NCI-H774 (cell line): ENCODE results near the gene ADH7.
"Not testable (repeated sequence)": the region's sequence is repeated elsewhere in the genome, so short reads cannot be mapped to it uniquely, and the experiment has no call there.

Experiments
- DNase-seq: peaks from one replicate; lab custom pipeline; 2025; lab: John Stamatoyannopoulos, UW

The ADH7 gene

DNA sequence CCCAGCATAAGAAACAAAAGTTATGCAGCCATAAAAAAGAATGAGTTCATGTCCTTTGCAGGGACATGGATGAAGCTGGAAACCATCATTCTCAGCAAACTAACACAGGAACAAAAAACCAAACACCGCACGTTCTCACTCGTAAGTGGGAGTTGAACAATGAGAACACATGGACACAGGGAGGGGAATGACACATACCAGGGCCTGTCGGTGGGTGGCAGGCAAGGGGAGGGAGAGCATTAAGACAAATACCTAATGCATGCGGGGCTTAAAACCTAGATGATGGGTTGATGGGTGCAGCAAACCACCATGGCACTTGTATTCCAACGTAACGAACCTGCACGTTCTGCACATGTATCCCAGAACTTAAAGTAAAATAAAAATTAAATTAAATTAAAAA lies 19.4 kb downstream of the ADH7 start:
- not testable (repeated sequence) for DNase-seq

DNA sequence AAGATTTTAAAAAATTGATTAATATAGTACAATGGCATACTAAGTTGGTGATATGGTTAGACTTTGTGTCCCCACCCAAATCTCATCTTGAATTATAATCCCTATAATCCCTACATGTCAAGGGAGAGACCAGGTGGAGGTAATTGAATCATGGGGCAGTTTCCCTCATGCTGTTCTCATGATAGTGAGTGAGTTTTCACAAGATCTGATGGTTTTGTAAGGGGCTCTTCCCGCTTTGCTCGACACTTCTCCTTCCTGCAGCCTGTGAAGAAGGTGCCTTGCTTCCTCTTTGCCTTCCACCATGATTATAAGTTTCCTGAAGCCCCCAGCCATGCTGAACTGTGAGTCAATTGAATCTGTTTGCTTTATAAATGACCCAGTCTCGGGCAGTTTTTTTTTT lies 20.2 kb downstream of the ADH7 start:
- not testable (repeated sequence) for DNase-seq

DNA sequence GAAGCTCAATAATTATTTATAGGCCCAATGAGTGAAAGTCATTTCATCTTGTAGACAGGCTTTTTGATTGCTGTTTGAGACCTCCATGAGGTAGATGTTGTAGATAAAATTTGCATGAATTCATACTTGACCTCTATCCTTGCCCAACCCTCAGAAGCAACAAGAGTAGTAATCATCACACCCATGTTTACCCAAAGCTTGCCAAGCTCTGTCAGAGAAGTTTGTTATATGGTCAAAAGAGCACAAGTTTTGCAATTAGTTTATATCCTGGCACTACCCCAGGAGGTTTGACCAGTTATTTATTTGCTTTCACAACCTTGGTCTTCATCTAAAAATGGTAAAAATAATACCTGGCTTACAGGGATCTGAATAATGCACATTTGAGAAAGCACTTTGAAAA lies 20.7 kb downstream of the ADH7 start:
- no peak for DNase-seq

DNA sequence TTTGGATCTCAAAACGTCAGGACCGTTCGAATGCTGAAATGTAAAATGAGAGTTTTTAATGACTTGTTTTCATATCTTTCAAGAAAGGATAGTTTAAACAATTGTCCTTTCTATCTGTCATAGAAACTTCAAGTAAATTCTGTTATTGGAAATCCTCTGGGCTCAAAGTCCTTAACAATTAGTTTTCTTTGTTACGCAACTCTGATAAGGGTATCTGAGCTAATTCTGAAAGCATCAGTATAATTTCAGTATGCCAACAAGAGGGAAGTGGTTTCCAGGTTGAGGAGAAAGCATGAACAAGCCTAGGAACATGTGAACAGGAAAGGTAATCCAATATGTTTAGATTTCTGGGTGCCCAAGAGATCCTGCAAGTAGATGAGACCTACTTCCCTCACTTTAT lies 22.0 kb downstream of the ADH7 start:
- no peak for DNase-seq

DNA sequence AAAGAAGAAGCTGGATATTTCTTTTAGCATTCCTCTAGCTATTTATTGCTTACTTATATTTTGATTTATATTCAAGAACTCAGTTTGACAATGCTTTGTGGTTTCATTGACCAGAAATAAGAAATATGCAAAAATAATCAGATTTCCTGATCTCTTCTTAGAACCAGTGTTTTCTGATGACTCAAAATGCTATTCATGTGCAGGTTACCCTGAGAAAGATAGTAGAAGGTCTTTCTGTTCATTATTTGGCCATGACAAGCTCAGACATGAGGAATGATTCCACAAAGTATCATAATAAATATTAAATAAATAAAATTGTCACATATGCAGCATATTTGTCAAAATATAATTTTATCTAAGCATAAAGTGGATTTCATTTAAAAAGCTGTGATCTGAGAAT lies 24.1 kb downstream of the ADH7 start:
- no peak for DNase-seq

DNA sequence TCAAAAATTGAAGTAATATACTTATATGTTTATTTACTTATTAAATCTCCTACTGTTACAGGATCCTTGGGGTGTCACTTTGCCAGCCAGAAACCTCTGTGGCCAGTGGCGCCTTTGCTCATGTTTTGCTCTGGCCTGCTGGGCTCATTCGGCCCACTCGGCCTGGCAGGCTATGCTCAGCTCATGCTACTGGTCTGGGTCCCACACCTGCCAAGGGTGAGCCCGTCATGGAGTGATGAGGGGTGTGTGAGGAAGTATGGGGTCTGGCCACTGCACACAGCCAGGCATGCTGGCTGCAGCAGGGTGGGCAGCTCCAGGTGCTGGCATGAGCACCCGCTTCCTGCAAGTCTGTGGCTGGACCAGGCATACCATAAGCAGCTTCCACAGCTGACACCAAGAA lies 25.1 kb downstream of the ADH7 start:
- DNase-seq: no peak

DNA sequence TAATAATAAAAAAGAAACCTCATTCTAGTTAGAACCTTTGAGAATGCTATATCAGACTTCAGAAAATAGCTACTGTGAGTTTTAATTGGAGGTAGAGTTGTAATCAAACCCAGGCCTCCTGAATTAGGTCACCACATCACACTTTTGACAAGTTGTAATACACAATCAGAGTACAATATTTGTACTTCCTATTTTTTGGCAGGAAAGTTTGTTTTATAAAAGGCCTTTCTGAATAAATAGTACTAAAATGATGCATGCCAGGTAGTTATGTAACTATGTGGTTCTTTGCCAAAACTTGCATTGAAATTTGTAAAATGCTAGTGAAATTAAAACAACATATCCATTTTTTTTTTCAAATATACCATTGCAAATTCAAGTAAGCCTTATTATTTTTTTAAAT lies 26.8 kb downstream of the ADH7 start:
- no peak for DNase-seq

DNA sequence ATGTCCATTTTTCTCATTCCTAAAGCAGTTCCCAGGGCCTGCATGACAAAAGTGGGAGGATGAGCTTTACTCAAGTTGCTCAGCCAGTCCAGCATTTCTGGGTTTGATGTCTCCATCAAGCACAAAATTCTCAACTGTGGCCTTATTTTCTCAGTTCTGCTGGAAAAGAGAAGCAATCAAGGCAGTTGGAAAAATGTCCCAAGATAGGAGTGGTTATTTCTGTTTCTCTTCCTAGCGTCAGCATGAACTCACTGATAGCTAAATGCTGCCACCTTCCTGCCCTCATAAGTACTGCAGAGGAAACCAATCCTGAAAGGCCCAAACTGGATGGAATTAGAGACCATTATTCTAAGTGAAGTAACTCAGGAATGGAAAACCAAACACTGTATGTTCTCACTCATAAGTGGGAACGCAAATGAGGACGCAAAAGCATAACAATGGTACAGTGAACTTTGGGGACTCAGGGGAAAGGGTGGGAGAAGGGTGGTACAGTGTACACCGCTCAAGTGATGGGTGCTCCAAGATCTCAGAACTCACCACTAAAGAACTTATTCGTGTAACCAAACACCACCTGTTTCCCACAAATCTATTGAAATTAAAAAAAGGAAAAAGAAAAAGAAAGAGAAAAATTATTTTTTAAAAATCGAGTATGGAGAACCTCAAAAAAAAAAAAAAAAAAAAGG lies 29.6 kb downstream of the ADH7 start:
- DNase-seq: peak; percentile 3

DNA sequence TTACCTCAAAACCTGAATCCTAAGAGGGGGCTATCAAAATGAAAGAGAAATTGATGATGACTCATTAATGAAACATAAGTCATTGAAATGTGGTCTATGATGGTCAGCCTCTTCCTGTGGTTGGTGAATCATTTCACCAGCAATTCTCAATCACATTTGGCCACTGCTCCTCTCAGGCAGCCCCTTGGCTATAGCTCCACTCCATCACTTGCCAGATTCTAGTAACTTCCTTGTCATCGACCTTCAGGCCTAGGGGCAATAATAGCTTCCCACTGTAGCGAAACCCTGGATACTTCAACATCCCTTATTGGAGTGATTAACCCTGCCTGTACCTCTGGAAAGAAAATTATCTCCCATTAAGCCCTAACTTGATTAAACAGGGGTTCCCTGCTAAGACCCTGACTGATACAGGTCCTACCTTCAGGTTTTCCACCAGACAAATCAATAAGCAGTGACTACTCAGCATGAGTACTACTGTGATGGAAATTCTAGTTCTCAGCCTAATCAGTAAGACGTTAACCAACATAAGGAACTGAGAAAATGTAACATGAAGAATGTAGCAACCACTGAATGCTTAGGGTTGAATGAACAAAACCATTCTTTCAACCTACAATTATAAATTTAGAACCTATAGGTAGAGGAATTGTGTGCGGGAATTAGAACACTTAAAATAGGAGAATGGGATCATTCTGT lies 30.4 kb downstream of the ADH7 start:
- DNase-seq: no peak

DNA sequence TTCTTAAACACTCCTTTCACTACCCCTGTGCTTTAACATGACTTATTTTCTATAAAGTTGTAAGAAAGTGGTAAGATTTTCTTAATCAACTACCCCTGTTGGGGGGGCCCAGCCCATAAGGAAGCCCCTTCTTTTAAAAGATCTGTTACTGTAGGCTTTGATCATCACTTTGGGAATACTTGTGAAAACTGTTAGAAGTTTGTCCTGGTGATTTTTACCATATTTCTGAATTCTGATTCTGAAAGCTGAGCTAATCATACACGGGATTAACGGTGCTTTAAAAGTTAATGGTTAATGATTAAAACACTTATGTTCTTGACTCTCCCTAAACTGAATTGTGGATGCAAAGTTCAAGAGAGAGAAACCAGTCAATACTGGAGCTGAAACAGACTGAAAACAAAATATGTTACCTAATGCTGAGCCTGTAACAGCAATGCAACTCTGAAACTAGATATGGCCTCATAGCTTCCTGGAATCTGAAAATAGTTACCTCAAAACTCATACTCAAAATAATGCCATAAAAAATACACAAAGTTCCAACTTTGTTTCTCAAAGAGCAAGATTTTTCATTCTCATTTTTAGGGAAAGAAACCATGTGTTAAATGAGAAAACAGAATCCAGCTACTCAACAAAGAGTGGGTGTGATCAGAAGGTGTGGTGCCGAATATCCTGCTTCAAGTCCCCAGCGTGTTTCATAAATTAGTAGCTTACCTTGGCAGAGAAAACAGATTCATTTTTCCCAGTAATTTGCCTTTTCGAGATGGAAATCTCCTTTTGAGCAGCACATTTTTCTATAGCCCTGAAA lies 31.6 kb downstream of the ADH7 start:
- no peak for DNase-seq

DNA sequence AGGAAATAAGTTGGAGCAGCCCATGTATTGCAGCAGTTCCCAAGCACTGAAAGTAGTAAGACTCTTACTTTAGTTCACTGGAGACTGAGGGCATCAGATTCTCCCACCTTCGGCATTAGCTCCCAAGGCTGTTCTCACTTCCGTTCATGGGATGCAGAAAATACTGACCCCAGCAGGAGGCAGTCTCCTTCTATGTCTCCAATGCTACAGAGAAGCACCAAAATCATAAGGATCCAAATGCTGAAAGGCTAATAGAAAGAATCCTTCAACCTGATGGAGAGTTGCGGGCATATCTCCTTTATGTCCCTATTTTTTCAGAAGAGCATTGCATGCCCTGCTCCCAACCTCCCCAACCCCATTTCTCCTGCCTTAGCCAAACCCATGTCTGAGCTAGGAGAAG lies 32.4 kb downstream of the ADH7 start:
- DNase-seq: no peak

DNA sequence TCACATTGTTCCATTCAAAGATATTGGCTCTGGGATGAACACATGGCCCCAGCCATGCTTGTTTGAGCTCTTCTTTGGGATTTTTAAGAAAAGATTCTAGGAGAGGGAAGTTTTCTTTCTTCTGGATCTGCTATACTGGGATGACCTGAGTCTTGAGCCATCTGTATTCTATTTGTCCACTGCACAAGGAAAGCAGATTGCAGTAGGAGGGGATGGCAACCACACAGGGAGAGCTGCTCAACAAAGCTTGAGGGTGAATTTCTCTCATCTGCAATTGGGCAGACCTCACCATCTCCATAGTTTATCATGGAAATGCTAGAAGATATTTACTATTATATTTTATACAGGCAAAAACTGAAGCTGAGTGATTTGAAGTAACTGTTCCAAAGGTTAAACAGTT lies 34.3 kb downstream of the ADH7 start:
- DNase-seq: no peak

DNA sequence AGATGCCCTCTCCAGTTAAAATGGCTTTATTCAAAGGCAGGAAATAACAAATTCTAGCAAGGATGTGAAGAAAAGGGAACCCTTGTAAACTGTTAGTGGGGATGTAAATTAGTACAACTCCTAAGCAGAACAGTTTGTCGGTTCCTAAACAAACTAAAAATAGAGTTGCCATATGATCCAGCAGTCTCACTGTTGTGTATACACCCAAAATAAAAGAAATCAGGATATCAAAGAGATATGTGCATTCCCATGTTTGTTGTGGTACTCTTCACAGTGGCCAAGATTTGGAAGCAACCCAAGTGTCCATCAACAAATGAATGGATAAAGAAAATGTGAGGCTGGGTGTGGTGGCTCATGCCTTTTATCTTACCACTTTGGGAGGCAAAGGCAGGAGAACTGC lies 36.1 kb downstream of the ADH7 start:
- no peak for DNase-seq

DNA sequence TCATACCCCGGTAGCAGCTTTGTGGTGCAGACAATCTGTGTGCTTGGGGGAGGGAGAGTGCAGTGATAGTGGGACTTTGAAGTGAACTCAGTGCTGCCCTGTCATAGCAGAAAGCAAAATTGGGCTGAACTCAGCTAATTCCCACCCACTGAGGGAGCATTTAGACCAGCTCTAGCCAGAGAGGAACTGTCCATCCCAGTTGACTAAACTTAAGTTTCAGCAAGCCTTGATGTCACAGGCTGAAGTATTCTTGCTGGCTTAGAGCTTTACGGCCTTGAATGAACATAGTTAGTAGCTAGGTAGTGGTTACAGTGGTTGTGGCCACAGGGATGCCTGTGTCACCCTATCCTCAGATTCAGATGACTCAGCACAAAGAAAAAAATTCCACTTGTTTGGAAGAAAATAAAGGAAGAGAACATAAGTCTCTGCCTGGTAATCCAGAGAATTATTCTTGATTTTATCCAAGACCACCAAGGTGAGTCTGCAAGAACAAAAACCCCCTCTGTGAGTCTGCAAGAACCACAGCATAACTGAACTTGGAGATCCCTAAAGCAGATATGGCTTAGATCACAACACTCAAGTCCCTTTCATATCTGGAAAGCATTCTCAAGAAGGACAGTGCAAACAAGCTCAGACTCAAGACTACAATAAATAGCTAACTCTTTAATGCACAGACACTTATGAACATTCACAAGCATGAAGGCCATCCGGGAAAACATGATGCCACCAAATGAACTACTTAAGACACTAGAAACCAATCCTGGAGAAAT lies 39.4 kb downstream of the ADH7 start:
- no peak for DNase-seq

DNA sequence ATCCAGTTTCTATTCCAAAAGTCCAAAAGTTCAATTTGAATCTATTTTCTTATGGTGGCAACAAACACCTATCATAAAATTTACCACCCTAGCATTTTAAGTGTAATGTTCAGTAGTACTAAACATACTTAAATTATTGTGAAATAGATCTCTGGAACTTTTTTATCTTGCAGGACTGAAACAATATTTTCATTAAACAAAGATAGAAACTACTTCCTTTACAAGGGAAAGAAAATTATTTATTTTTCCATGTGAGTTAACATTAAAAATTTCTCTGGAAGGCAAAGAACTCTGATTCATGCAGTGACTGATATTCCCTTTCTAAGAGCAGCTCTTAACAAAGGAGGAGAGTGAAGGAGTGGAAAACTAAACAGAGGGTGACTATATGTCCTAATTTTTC lies 40.2 kb downstream of the ADH7 start:
- no peak for DNase-seq

DNA sequence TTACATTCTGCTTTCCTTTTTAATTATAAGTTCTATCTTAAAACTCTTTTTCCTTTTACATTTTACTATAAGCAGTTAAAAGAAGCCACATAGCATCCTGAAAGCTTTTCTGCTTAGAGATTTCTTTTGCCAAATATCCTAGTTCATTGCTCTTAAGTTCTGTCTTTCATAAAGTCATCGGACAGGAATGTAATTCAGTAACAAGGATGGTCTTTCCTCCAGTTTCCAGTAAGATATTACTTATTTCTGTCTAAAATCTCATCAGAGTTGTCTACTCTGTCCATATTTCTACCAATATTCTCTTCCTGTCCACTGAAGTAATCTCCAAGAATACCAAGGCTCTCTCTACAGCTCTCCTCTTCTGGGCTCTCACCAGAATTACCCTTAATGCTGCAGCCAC lies 45.1 kb downstream of the ADH7 start:
- no peak for DNase-seq

DNA sequence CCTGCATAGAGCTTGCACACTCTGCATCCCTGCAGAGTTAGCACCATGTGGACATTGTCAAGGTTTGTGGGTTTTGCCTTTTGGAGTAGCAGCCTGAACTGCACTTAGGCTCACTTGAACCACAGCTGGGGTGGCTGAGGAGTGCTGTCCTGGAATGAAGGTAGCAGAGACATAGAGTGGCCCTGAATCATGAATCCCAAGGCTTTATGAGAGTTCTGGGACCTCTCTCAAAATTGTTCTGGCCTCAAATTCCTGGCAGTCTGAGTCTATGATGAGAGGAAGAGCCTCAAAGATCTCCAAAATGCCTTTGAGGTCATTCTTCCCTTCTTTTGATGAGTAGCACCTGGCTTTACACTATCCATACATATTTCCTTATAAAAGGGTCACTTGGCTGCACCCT lies 45.5 kb downstream of the ADH7 start:
- no peak for DNase-seq

DNA sequence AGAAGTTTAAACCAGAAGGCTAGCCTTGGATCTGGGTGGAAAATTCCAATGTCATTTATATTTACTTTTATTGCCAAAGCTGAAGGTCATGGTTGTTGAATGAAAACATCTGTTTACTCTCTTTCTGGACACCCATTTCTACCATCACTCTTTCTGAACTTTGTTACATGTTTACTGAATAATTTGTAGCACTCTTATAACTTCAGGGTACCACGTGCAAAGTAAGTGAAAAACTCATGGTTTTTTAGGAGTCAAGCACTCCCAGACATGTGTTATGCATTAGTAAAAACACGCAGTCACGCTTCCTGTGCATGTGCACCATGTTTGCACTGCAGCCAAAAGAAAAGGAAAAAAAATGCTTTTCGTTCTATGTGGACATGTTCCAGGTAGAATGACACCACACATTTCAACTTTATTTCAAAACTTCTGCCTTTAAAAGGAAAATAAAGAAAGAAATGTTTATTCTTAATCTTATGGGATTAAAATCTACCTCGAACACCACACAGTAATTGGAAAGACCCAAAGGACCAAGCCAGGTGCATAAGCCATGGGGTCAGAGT lies 51.2 kb downstream of the ADH7 start:
- DNase-seq: no peak

DNA sequence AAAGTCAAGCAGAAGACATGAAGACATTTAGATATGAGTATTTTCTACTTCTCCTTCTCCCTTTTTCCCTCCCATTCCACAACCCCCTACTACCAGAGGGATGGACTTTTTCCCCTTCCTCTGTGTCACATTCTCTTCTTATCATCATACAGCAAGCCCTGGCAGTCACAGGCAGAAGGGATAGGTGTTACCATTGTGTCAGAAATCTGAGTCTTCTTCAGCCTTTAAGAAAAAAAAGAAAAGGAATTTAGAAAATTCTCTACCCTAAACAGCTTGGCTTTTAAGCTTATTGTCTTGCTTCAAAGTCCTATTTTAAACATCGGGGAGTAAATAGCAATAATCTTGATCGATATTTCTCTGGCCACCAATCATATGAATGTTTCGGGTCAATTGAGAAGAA lies 51.7 kb downstream of the ADH7 start:
- DNase-seq: no peak

DNA sequence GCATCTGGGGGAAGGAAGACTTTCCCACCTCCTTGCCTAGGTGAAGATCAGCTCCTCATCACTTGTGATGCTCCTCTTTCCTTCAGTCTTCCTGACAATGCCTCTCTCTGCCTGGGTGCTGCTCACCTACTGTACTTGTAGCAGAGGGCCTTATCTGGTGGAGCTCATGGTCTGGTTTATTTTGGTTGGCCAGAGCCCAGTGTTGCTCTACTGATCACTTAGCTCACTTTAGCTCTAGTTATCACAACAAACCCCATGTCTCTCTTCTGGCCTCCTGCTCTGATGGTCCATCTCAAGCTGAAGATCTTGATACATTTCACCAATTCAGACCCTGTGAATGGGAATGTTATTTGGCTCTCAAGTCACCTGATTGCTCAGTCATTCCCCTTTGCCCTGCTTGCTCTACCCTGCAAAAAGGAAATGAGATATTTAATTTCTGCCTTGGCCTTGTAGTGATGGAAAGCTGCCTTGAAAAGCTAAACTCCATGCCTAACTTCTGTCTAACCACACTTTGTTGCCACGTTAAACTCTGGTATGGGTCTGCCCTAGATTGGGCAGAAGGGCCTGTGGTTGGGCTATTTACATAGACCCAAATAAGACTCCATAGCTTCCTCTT lies 52.3 kb downstream of the ADH7 start:
- DNase-seq: no peak

DNA sequence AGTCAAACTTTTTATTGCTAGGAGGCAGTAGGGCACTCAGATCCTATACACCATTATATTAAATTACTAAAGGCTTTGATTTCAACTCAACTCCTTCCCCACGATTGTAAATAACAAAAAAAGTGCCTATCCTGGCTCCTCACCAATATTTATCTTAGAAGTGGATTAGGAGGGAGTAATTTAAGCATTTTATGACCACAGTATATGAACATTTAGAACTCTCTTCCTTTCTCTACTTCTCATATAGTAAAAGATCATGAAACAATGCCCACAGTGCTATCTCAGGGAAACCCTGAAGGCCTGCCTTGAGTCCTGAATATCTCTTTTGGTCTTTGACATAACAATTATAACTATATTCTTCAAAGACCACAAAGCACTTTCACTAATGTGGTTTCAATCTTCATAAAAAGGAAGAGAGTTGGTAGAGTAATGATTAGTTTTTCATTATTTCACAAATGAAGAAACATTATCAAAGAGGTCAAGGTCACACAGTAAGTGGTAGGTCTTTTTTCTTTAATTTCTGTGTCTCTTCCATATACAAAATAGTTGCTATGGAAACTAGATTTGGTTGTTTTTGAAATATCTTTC lies 53.5 kb downstream of the ADH7 start:
- DNase-seq: no peak
